Right cardiac atrium (tissue), 5 donors: Measurements from ENCODE around the gene ARSH. TPM values are rescaled to one million over a fixed set of nuclear protein-coding genes. Genes with fewer than 3 reads are reported as not detected.
"Not testable (repeated sequence)": the region's sequence is repeated elsewhere in the genome, so short reads cannot be mapped to it uniquely, and the experiment has no call there.

Source experiments
- ATAC-seq, 2 donors: fragments of 200-7000 bp; cut with Tn5 transposase; one replicate each; pipeline versions ENCODE4 v1.8.0 to v1.9.1; 2020; ENCODE audit warnings: moderate library complexity in 2 of 2, mild to moderate bottlenecking in 1 of 2
- DNase-seq, 3 donors: peaks; one replicate each; pipeline ENCODE4 v3.0.0-alpha.2; 2020
- H3K27ac ChIP-seq: one replicate; pipeline ENCODE4 v1.5.1; 2013; ENCODE audit warnings: mild to moderate bottlenecking, low read length, control low read depth, moderate library complexity
- H3K27me3 ChIP-seq: one replicate; pipeline ENCODE4 v1.6.1; 2013; ENCODE audit not compliant: control insufficient read depth, insufficient read depth
- H3K4me1 ChIP-seq: one replicate; pipeline ENCODE4 v1.6.1; 2013; ENCODE audit warnings: low read length; ENCODE audit not compliant: control insufficient read depth, insufficient read depth
- H3K4me3 ChIP-seq: one replicate; pipeline ENCODE4 v1.5.1; 2013; ENCODE audit warnings: low read length, control low read depth
- H3K9me3 ChIP-seq: one replicate; pipeline ENCODE4 v1.6.1; 2013; ENCODE audit warnings: low read length; ENCODE audit not compliant: control insufficient read depth
- WGBS: extraction: QIAGEN DNeasy Blood & Tissue Kit; methylation state at CpG from one replicate; pipeline ENCODE4 v1.1.7; 2013; 5-methylcytosine and 5-hydroxymethylcytosine counted together
- intact Hi-C, 4 donors: fragments of 100-400 bp; cut with DNase I; formaldehyde crosslinking; loops; one replicate each; pipeline versions ENCODE4 v1.11.0 to v1.14.0; 2022 to 2023
- polyA plus RNA-seq: library from polyadenylated mRNA; stranded (reverse); fragments of 200-250 nt; gene quantifications from one replicate; pipeline ENCODE4 v1.2.3, GENCODE V29; 2013
- total RNA-seq, 4 donors: library from RNA; stranded (reverse); fragmentation: NEBNext Ultra II Directional; extraction: Animal tissue kit (Norgen Biotek cat#: 25700); gene quantifications; one replicate each; pipeline ENCODE4 v1.2.1, GENCODE V29; 2021
- donor health status: healthy with polysubstance abuse.
- donor health status: DM: no; HTN: yes; CAD: no.
- donor health status: DM: no; HTN: no; CAD: no.
- donor health status: DM: no; HTN: yes; CAD: no; lungs with severe emphysema.
- donor health status: DM: yes; HTN: yes; CAD: no.

The ARSH gene
- total and polyA plus RNA-seq, 5 donors, result not detected

- ATAC-seq (no peak), DNase-seq (no peak)
- Histone ChIP-seq H3K9me3 (no peaks in the 10 kb centered on the region), H3K27ac (no peak overlapping the region), H3K27me3 (no peaks in the 10 kb centered on the region), H3K4me3 (no peak overlapping the region), H3K4me1 (no peaks in the 10 kb centered on the region)
- 65% methylated on average over 3 of the region's 3 CpGs for WGBS
- intact Hi-C loops, result no loop called here
These were observed 37.9 kb downstream of the ARSH start for GRCh38 chrX:3044196-3044595.

DNA sequence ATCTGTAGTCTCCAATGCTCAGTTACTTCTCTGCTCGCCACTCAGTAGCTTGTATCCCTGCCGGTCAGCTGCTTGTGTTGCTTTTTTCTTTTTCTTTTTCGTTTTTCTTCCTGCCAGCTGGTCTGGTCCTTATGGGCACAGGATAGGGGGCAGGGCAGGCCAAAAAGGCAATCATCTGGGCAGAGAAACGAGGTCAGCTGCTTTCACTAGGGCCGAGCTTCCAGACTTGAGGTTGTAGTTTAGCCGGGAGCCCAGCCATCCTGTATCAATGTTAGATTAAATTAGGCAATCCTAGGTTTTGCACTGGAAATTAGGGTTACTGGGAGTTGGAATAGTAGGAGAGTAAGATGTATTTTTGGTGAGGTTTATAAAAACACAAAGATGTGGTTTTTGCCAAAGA, 38.3 kb downstream of the ARSH start:
- Histone ChIP-seq H3K4me3 (no peak overlapping the region), H3K27me3 (no peaks in the 10 kb centered on the region), H3K27ac (no peak overlapping the region), H3K9me3 (no peaks in the 10 kb centered on the region), H3K4me1 (no peaks in the 10 kb centered on the region)
- DNase-seq (no peak), ATAC-seq (no peak)
- 51% methylated on average over 6 of the region's 6 CpGs for WGBS
- intact Hi-C loops, result no loop called here

DNA sequence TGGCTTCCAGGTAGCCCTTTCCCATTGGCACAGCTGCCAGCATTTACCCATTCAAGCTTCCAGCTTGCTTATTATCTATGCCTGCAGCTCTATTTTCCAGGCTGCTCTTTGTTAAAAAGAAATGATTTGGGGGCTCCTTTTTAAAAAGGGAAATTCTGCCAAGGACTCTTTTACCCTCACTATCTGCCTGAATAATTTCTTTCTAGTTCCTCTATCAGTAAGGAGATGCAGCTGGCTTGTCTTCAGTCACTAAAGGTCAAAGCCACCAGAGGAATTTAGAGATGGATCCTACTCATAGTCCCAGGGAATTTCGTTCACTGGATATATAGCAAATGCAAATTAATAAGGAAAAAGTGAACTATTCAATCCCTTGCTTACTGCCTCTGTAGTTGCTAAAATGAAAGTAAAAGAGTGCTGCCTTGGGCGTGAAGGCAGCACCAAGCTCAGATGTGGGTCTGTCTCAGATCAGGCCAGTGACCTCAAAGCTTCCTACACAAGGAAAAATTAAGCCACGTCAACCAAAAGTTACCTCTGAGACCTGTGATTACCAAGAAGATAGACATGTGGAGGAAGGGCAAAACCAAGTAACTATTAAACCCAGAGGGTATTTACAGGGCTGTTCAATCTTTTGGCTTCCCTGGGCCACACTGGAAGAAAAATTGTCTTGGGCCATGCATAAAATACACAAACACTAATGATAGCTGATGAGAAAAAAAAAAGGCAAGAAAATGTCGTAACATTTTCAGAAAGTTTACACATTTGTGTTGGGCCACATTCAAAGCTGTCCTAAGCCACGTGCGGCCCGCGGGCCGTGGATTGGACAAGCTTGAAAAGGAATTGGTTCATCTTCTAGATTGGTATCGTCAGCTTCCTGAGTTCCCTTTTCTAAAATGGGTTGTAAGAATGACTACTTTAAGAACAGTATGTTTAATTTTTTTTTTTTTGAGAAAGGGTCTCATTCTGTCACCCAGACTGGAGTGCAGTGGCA, 40.2 kb downstream of the ARSH start:
- ATAC-seq (no peak), DNase-seq (no peak)
- Histone ChIP-seq H3K27ac (no peak overlapping the region), H3K27me3 (no peaks in the 10 kb centered on the region), H3K9me3 (no peaks in the 10 kb centered on the region), H3K4me3 (no peak overlapping the region), H3K4me1 (no peaks in the 10 kb centered on the region)
- WGBS, result 72% methylated on average over 10 of the region's 10 CpGs
- intact Hi-C loops, result no loop called here

DNA sequence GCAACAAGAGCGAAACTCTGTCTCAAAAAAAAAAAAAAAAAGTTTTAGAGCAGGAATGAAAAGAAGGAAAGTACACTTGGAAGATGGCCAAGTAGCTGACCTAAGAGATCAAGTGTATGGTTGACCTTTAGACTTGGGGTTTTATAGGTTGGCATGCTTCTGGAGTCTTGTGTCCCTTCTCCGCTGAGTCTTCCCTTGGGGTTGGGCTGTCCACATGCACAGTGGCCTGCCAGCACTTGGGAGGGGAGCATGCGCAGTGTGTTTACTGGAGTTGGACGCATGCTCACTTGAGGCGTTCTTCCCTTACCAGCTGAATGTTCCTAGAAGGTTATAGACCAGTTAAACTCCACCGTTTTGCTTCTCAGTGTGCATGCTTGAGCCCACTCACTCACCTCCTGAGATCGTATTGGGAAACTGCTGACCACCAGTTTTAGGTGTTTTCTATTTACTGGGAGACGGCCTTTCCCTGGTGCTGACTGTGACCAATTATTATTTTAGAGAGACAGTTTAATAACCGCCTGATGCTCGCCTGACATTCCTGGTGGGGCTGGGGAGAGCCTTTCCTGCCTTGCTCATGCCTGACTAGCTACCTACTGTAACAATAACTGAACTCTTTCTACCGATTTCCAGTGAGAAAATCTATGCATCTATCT, 44.3 kb downstream of the ARSH start:
- not testable (repeated sequence) for H3K4me1 ChIP-seq, H3K27ac ChIP-seq
- WGBS, result 83% methylated on average over 11 of the region's 11 CpGs

GRCh38 chrX:3052860-3053259, 46.5 kb downstream of the ARSH start:
- ATAC-seq (no peak), DNase-seq (no peak)
- H3K27me3 ChIP-seq, result no peaks in the 10 kb centered on the region
- H3K4me3 ChIP-seq, result no peak overlapping the region
- H3K27ac ChIP-seq, result no peak overlapping the region
- 64% methylated on average over 3 of the region's 3 CpGs for WGBS
- no peaks in the 10 kb centered on the region for H3K9me3 ChIP-seq
- intact Hi-C loops, result no loop called here
- H3K4me1 ChIP-seq, result no peaks in the 10 kb centered on the region

More for the DNA sequence above, 44.3 kb downstream of the ARSH start:
- H3K27me3 ChIP-seq, H3K4me3 ChIP-seq, ATAC-seq, H3K9me3 ChIP-seq, DNase-seq, intact Hi-C loops: not testable (repeated sequence)

GRCh38 chrX:3066555-3066954, 60.2 kb downstream of the ARSH start:
- ATAC-seq (no peak), DNase-seq (no peak)
- intact Hi-C loops, result no loop called here
- no peaks in the 10 kb centered on the region for H3K27me3 ChIP-seq
- no peak overlapping the region for H3K27ac ChIP-seq
- H3K4me3 ChIP-seq, result no peak overlapping the region
- WGBS, result 11% methylated on average over 9 of the region's 9 CpGs
- no peaks in the 10 kb centered on the region for H3K9me3 ChIP-seq
- H3K4me1 ChIP-seq, result no peaks in the 10 kb centered on the region

DNA sequence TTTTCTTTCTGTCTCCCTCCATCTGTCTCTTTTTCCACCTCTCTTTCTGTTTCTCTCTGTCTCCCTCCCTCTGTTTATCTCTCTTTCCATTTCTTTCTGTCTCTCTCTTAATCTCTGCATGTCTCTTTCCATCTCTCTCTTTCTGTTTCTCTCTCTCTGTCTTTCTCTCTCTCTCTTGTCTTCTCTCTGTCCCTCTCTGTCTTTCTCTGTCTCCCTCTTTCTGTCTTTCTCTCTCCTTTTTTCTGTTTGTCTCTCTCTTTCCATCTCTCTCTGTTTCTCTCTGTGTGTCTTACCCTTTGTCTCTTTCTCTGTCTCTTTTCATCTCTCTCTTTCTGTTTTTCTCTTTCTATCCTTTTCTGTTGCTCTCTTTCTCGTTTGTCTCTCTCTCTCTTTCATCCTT, 69.6 kb downstream of the ARSH start:
- ATAC-seq (no peak), DNase-seq (no peak)
- Histone ChIP-seq H3K27ac (no peak overlapping the region), H3K27me3 (no peaks in the 10 kb centered on the region), H3K4me1 (no peaks in the 10 kb centered on the region), H3K9me3 (no peaks in the 10 kb centered on the region), H3K4me3 (no peak overlapping the region)
- intact Hi-C loops, result no loop called here
- WGBS, result 14% methylated on average over 1 of the region's 1 CpG

- H3K27ac ChIP-seq, result no peak overlapping the region
- ATAC-seq, result no peak
- DNase-seq, result no peak
- intact Hi-C loops, result no loop called here
- H3K9me3 ChIP-seq, result no peaks in the 10 kb centered on the region
- H3K27me3 ChIP-seq, result no peaks in the 10 kb centered on the region
- no peaks in the 10 kb centered on the region for H3K4me1 ChIP-seq
- H3K4me3 ChIP-seq, result no peak overlapping the region
- 46% methylated on average over 21 of the region's 21 CpGs for WGBS
These were observed 70.2 kb downstream of the ARSH start for GRCh38 chrX:3076416-3076991.

Other genes starting within 250 kb of the ARSH start
- 1 to 10 TPM in 2 of 4 donors, under 1 TPM in 2; 0.26 to 4.5 (median 1.1) TPM for gene GYG2, start 177.6 kb upstream of the ARSH start, total RNA-seq
- 1.1 TPM for gene GYG2, start 177.6 kb upstream of the ARSH start, polyA plus RNA-seq
- 10 to 100 TPM in 1 of 4 donors, 1 to 10 TPM in 3; 6.6 to 12.6 (median 7.6) TPM for gene ARSD, start 77.2 kb upstream of the ARSH start, total RNA-seq
- gene ARSD, start 77.2 kb upstream of the ARSH start, polyA plus RNA-seq, result 3.6 TPM
- gene ARSF, start 34.9 kb downstream of the ARSH start, total RNA-seq, result not detected
- gene ARSF, start 34.9 kb downstream of the ARSH start, polyA plus RNA-seq, result not detected